ENCODE results near the gene DENND1A. TPM values are rescaled to one million over a fixed set of nuclear protein-coding genes. Genes with fewer than 3 reads are reported as not detected.
"Not testable (repeated sequence)": the region's sequence is repeated elsewhere in the genome, so short reads cannot be mapped to it uniquely, and the experiment has no call there.

The DENND1A gene
- total and polyA plus RNA-seq, 2 experiments from 2014 or later, result 13.1 to 14.5 TPM

DNA sequence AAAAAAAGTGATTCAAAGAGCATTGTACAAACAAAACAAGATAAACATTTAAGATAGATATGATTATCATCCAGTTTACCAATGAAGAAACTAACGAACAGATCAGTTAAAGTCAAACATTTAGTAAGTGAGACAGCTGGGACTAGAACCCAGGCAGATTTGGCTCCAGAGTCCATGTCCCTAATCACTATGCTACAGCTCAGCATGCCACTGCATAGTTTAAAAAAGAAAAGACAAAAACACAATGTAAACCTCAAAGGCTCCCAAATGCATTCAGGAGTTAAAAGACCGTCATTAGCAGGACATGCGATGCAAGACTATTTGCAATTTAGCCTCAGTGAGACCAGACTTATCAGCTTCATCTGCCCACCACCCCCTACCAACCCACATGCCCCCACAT lies 36.8 kb downstream of the DENND1A start:
- Histone ChIP-seq H3K27ac (no peak overlapping the region), H3K27me3 (no peaks in the 10 kb centered on the region), H3K9me3 (ENCODE audit: low read depth) (no peaks in the 10 kb centered on the region), H3K36me3 (no peaks in the 10 kb centered on the region), H3K4me3 (no peak overlapping the region), H3K4me1 (ENCODE audit: low read depth) (no peaks in the 10 kb centered on the region)
- DNase-seq (ENCODE audit: low read depth in 1 of 2, low spot score in 1 of 2), result no peak
- no peak for TF ChIP-seq CTCF (IDR thresholded peaks at IDR 0.05; ENCODE audit: low read depth, low read length)

DNA sequence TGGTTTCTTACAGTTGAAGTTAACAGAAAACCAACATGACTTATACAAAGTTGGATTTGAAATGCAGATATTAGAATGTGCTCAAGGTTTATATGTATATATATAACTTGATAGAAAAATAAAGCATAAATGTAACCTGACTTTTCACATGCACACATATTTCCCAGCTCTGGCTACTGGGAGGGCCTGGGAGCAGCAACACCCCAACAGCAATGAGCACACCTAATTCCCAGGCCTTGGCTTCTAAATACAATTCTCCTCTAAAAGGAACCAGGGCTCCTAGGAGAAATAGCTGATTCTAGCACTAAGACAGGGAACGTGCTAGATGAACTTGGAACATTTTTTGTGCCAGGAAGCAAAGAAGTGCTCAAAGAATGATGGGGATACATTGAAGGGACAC lies 42.1 kb downstream of the DENND1A start:
- TF ChIP-seq CTCF (IDR thresholded peaks at IDR 0.05; ENCODE audit: low read depth, low read length), result no peak
- Histone ChIP-seq H3K36me3 (no peaks in the 10 kb centered on the region), H3K9me3 (ENCODE audit: low read depth) (no peaks in the 10 kb centered on the region), H3K27me3 (no peaks in the 10 kb centered on the region), H3K4me1 (ENCODE audit: low read depth) (no peaks in the 10 kb centered on the region), H3K27ac (no peak overlapping the region), H3K4me3 (no peak overlapping the region)
- no peak for DNase-seq (ENCODE audit: low read depth in 1 of 2, low spot score in 1 of 2)

- not testable (repeated sequence) for H3K4me1 ChIP-seq (ENCODE audit: low read depth); H3K4me3 ChIP-seq; H3K27ac ChIP-seq; H3K9me3 ChIP-seq (ENCODE audit: low read depth); H3K36me3 ChIP-seq; DNase-seq (ENCODE audit: low read depth in 1 of 2, low spot score in 1 of 2); H3K27me3 ChIP-seq
These were observed 44.1 kb downstream of the DENND1A start for GRCh38 chr9:123885834-123886233.

- H3K4me3 ChIP-seq, result no peak overlapping the region
- no peak overlapping the region for H3K27ac ChIP-seq
- TF ChIP-seq CTCF (IDR thresholded peaks at IDR 0.05; ENCODE audit: low read depth, low read length), result no peak
- H3K27me3 ChIP-seq, result no peaks in the 10 kb centered on the region
- no peak for DNase-seq (ENCODE audit: low read depth in 1 of 2, low spot score in 1 of 2)
- no peaks in the 10 kb centered on the region for H3K4me1 ChIP-seq (ENCODE audit: low read depth)
- no peaks in the 10 kb centered on the region for H3K36me3 ChIP-seq
- no peaks in the 10 kb centered on the region for H3K9me3 ChIP-seq (ENCODE audit: low read depth)
These were observed 46.3 kb downstream of the DENND1A start for GRCh38 chr9:123883634-123884033.

GRCh38 chr9:123881604-123882003 lies 48.3 kb downstream of the DENND1A start:
- no peaks in the 10 kb centered on the region for H3K9me3 ChIP-seq (ENCODE audit: low read depth)
- DNase-seq (ENCODE audit: low read depth in 1 of 2, low spot score in 1 of 2), result no peak
- no peaks in the 10 kb centered on the region for H3K27me3 ChIP-seq
- H3K4me1 ChIP-seq (ENCODE audit: low read depth), result no peaks in the 10 kb centered on the region
- H3K4me3 ChIP-seq, result no peak overlapping the region
- no peak for TF ChIP-seq CTCF (IDR thresholded peaks at IDR 0.05; ENCODE audit: low read depth, low read length)
- no peaks in the 10 kb centered on the region for H3K36me3 ChIP-seq
- H3K27ac ChIP-seq, result no peak overlapping the region

DNA sequence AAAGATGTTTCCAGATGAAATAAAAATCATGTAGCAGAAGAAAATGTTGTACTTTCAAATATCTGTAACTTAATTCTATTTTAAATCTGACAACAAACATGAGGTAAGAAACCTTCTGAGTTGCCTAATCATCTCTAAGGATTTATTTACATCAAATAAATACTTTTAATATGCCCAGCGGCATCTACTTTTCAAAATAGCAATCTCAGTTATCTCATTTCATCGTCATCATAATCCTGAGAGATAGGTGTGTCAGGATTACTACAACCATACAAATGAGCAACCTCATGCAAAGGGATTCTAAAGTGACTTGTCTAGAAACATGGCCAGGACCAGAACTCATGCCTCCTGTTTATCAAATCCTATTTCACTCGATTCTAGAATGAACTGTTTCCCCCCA lies 49.5 kb downstream of the DENND1A start:
- no peaks in the 10 kb centered on the region for H3K36me3 ChIP-seq
- H3K4me3 ChIP-seq, result no peak overlapping the region
- H3K9me3 ChIP-seq (ENCODE audit: low read depth), result no peaks in the 10 kb centered on the region
- no peak overlapping the region for H3K27ac ChIP-seq
- no peaks in the 10 kb centered on the region for H3K27me3 ChIP-seq
- H3K4me1 ChIP-seq (ENCODE audit: low read depth), result no peaks in the 10 kb centered on the region
- no peak for DNase-seq (ENCODE audit: low read depth in 1 of 2, low spot score in 1 of 2)
- TF ChIP-seq CTCF (IDR thresholded peaks at IDR 0.05; ENCODE audit: low read depth, low read length), result no peak
